EH (cell line): ENCODE measurements around the gene FCHSD1.

Experiments
- DNase-seq: peaks from one replicate; pipeline ENCODE4 v3.0.0-alpha.2; 2015; ENCODE audit warnings: low read depth

Gene FCHSD1

DNA sequence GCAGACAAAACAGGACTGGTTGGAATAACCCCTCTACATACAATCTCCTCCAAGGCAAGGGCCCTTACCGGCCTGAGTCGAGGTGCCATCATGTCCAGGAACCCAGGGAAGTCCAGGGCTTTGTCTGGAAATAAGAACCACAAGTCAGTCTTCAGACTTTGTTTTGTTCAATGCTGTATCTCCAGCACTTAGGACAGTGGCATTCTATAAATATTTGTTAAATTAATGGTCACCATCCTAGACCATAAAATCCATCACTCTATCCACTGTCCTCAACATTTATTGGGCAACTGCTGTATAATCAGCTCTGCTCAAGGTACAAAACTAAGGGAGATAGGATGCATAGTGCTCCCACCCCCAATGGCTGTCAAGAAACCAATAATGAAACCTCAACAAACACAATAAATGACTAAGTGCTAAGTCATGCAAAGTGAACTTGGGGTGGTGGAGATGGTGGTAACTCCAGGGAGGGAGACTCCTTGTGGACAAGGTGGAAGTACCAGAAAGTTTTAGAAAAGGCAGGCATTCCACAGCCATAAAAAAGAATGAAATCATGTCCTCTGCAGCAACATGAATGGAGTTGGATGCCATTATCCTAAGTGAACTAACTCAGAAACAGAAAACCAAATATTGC, 9.5 kb downstream of the FCHSD1 start:
- peak; percentile 79 for DNase-seq

DNA sequence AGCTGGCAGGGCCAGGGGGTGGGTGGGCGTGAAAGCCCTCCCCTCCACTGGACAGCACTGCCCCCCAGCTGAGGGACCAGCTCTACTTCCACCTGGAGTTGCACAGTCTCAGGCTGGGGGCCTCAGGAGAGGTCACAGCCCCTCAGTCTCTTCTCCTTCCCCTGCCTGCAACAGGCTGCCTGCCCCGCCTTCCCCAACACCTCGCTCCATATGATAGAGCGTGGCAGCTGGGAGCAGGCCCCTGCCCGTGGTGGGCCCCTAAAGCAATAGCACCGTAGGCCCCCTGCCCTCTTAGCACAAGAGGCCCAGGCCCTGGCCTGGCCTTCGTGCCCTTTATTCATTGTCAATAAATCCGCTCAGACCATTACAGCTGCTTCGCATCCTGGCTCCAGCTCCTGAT, 10.5 kb downstream of the FCHSD1 start:
- no peak for DNase-seq

DNA sequence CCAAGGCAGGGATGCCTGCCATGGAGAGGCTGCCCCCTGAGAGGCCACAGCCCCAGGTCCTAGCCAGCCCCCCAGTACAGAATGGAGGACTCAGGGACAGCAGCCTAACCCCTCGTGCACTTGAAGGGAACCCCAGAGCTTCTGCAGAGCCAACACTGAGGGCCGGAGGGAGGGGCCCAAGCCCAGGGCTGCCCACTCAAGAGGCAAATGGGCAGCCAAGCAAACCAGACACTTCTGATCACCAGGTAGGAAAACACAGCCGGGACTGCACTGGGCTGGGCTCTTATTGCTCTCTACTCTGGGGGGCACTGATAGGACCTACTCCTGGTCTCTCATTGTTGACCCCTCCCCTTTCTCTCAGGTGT, 11.2 kb downstream of the FCHSD1 start:
- DNase-seq: no peak

DNA sequence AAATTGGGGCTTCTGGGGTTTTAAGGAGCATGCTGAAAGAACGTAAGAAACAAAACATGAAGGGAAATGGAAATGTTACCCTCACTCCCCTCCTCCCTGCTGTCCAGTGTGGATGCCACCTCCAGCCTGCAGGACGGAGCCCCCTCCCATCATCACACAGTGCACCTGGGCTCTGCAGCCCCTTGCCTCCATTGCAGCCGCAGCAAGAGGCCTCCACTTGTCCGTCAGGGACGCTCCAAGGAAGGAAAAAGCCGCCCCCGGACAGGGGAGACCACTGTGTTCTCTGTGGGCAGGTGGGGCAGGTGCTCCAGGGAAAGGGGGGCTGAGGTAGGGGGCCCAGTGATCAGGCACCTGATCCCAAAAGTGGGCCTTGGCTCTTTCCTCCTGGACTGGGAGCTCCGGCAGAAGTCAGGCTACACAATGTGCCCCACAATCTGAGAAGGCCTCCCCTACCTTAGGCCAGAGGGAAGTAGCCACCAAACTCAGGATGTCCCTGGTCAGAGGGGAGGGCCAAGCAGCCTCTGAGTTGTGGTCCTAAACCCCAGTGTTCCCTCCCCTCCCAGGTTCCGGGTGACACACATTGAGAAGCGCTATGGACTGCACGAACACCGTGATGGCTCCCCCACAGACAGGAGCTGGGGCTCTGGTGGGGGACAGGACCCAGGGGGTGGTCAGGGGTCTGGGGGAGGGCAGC, 11.7 kb downstream of the FCHSD1 start:
- DNase-seq: no peak

DNA sequence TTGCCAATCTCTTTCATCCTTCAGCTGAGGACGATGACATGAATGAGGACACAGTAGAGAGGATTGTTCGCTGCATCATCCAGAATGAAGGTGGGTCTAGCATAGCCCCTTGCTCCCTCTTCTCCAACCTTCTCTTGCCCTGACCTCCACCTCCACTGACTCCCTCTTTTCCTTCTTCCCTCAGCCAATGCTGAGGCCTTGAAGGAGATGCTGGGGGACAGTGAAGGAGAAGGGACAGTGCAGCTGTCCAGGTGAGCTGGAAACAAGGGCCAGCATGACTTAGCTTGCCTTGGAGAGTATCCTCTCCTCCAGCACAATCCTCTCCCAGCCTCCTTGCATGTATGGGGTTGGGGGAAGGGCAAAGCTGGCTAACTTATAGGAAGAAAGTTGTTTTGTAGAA, 12.4 kb downstream of the FCHSD1 start:
- DNase-seq: no peak

DNA sequence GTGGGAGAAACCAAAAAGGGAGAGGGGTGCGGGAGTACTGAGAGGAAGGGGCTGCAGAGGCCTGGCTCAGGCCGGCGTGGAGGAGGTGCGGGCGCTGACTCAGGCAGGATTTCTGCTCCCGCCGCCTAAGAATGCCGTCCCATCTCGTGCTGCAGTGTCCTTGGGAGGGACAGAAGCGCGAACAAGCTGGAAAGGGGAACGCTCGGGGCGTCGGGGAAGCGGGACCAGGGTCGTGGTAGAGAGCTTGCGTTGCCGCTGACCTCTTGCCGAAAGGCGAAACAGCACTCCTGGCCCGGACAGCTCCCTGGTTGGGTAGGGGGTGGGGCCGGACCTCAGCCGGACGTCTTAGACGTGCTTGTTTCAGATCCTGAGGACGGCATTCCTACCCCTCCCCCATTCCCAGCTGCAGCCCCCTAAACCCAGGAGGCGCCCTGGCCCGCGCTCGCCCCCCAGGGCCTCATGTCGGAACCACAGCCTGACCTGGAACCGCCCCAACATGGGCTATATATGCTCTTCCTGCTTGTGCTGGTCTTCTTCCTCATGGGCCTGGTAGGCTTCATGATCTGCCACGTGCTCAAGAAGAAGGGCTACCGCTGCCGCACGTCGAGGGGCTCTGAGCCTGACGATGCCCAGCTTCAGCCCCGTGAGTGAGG, 13.3 kb downstream of the FCHSD1 start:
- peak; percentile 64 for DNase-seq

DNA sequence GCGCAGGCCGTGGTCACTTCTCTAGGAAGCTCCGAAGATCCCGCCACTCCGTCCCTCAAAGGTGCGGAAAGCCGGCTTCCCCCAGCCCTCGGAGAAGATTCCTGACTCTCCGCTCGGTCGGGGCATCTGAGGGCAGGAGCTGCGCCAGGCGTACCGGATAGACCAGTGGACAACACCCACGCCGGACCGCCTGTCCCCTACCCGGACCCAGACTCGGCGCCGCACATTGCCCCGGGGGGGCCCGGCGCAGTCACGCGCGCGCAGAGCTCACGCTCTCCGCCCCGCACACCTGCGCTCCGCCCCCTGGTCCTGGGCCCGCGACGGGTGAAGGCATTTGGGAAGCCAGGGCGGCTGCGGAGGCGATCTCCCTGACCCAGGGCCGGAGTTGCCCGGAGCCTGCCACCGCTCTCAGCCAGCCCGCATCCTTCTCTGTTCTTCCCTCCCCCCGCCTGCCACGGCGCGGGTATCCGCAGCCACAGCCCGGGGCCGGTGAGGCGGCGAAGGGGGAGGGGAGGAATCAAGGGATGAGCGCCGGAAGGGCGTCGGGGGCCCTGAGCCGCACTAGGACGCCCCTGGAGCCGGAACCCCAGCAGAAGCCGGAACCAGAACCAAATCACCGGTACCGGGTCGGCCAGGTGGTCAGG, 14.0 kb downstream of the FCHSD1 start:
- DNase-seq: no peak

DNA sequence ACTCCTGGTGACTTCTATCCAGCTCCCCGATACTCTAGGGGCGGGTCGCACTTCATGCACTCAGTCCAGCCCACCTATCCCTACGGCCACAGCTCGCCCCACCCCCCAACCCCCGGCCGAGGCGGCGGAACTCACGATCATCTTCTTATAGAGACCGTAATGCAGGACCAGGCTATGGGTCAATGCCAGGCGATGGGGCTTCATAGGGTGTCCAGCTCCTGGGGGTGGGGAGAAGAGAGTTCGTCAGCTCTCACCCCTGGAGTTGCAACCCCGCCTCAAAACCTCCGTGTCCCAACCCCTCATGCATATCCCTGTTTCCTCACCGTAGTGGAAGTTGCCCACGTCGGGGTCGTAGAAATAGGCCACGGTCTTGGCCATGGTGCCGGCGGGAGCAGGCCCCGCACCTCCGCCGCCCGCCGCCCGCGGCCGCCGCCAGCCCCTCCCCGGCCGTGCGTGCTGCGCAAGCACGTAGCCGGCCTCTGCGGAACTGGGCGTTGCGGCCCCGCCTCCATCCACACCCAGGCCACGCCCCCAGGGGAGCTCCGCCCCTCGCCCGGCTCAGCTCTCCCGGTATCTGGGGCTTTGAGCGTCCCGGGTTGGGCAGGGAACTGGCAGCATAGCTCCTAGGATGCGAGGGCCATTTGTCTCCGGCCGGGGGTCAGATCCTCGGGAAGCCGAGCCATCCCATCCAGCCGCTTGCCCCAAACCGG, 14.7 kb downstream of the FCHSD1 start, which contains the start of the genes HDAC3 and RELL2:
HDAC3 (minus strand) TSS at position 437 of the 710 bp plus-strand sequence; CDS start at position 378, 59 bp downstream.
RELL2 (plus strand) TSS at position 585 of the 710 bp plus-strand sequence. CDS start 1,229 bp downstream, outside the sequence.
- peak; percentile 90 for DNase-seq

DNA sequence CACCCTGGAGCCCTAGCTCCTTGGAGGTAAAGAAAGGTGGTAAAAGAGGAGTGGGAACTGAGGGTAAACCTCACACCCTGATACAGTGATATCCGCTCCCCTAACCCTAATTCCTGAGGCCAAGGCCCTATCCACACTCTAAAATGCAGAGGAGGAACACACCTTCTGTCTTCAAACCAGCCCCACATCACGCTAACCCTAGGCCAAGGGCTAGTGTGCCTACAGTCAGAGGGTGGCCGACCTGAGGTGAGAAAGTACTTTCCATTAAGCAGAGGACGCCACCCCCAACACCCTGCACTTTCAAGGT, 15.2 kb downstream of the FCHSD1 start:
- DNase-seq: no peak

DNA sequence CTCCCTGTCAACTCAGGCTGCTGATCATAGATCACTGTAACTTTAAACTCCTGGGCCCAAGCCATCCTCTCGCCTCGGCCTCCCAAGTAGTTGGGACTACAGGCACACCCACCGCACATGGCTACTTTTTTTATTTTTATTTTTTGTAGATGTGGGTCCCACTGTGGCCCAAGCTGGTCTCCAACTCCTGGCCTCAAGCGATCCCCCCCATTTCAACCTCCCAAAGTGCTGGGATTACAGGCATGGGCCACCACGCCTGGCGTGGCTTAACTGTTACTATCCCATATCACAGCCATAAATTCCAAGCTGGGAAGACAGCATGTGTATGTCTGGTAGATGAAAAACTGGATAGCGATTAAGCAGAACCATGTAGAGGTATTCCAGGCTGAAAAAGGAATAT, 15.6 kb downstream of the FCHSD1 start:
- DNase-seq: no peak

DNA sequence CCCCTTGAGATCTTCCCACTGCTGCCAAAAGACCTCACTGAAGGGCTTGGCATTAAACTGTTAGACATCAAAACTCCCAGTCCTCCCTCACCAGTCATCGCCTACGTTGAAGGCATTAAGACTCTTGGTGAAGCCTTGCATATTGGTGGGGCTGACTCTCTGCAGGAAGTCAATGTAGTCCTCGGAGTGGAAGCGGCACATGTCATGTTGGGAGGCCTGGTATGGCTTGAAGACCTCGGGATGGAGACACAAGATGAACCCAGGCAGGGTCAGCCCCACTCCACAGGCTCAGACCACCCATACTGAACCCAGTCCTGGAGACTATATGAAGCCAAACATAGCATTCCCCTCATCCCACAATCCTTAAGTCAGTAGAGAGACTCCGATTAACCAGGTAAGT, 16.5 kb downstream of the FCHSD1 start:
- no peak for DNase-seq

DNA sequence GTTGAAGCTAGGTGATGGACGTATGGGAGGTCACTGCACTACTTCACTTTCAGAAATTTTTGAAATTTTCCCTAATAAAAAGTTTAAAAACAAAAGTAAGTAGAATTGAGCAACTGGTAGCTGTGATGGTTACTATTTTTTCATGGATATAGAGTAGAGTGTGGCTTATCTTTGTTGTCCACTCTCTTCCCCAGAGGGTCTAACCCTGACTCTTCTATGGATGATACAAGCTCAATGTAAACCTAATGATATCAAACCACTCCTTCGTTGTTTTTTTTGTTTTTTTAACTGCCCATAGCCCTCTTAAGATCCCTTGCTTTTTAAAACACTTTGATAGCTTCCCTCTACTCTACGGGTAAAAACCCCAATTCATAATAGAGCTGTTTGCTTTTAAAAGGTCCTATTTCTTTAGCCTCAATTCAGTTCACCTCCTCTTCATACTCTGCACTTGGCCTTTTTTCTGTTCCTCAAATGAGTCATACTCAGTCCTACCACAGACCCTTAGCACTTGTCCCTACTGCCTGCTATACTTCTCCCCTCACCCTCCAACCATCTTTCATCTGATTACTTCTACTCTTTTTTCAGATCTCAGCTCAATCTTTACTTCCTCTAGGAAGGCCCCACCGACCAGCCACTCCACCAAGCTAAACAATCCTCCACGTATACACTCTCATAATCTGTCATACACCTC, 17.2 kb downstream of the FCHSD1 start:
- DNase-seq: no peak

DNA sequence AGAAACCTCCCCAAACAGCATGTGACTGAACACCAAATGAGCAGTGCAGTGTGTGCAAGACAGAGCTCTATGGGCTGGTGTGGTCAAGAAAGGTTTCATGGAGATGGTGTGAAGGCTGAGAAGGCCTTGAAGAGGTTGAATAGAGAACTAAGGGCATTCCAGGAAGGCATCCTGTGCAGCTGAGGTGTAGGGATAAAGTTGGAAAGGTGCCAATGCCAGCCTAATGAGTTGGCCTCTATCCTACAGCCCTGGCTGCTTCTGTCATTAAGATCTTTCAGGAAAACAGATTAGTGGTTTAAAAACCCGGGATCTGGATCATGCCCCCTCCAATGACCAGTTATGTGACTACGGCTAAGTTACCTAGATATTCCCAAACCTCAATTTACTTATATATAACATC, 18.6 kb downstream of the FCHSD1 start:
- DNase-seq: no peak

DNA sequence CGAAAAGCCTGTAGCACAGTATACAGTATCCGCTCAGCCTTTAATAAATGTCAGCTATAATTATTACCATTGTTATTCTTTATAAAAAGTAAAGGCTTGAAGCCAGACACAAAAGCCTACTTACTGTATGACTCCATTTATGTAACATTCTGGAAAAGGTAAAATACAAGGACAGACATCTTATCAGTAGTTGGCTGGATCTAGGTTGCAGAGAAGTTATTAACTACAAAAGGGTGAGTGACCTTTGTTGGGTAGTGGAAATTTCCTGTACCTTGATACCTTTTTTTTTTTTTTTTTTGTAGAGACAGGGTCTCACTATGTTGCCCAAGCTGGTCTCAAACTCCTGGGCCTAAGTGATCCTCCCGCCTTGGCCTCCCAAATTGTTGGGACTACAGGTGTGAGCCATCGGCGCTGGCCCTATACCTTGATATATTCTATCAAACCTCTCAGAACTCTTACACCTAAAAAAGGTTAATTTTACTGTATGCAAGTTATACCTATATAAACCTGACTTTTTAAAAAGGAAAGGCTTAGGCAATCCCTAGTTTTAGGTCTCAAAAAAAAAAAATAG, 20.6 kb downstream of the FCHSD1 start:
- no peak for DNase-seq

DNA sequence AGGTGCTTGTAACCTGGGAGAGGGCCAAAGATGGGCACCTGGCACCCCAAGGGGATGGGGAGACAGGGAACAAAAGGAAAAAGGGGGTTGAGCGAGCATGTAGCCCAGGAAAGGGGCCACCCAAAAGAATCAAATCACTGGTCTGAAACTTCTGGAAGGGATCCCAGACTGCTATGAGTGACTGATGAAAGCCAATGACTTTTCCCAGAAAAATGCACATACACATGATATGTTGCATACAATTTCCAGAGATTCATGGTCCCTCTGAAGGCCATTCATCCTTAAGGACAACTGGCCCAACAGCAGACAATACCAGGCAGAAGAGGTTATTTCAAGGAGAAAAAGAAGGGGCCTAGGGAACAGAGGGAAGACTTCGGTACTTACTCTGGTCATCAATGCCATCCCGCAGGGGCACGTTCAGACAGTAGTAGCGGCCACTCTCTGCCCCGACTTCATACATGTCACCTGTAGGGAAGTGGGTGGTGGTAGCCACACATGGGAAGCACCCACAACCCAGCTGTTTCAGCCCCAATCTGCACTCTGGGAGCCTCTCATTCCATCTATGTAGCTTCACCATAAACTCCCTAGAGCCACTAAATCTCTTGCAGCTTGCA, 22.9 kb downstream of the FCHSD1 start:
- DNase-seq: peak; percentile 54

DNA sequence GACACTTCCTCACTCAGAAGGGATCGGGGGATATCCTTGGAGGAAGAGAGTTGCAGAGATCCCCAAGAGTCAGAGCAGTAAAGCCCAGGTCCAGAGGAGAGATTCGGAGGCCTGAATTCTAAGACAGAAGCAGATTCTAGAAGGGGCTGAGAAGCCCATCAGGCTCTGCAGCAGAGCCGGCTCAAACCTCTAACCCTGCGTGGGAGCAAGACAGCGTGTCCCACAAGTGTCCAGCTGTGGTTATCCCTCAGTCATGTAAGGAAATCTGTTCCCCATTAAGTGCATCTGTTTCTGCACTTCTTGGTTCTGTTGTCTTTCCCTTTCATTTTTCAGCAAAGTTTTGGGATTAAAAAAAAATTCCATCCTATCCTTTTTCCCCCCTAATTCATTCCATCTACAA, 27.6 kb downstream of the FCHSD1 start:
- no peak for DNase-seq

DNA sequence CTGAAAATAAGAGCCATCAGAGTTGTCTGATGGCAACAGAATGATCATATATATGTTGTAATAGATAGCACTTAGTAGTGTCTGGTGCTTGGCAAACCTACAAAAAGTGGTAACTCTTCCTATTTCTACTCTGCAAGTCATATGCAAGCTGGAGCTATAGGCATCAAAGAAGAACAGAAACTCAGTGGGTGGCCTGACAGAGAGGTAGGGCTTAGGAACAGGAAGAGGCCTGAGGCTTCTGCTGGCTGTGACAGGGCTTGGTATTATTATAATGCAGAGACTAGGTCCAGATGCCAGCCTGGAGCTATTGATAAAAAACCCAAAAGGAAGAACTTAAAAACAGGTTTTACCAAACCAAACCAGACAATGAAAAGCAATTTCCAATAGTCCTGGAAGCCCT, 28.0 kb downstream of the FCHSD1 start:
- no peak for DNase-seq

DNA sequence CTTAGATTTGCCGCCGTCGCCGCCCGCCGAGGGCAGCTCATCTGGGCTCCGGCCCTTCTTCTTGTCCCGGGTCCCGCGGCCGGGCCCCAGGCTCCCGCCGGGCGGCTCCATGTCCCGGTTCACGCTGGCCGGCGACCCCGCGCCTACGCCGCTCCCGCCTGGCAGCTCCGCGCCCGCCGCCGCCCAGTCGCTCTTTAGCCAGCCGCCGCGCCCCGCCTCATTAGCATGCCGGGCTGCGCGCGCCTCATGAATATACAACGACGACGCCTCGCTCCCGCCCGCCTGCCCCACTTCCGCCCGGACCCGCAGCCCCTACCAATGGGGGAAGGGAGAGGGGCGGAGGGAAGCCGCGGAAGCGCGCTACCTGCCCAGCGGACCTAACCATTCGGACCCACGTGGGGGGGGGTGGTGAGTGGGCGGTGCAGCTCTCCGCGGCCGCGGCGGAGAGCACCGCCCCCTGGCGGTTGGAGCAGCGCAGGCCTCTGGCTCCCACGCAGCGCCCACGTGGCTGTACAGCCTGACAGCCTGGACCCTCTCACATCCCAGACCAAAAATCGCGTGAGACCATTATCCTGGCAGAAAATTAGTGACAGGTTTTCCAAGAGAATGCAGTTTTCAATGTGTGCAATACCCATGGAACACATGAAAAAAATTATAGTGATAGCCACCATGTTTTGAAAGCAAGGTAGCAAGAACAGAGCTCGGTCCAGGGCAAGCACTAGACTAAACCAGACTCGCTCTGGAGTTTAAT, 32.2 kb downstream of the FCHSD1 start, which contains the start of gene DIAPH1:
DIAPH1 (minus strand) TSS at position 197 of the 751 bp plus-strand sequence; CDS start at position 111, 86 bp downstream.
- peak; percentile 95 for DNase-seq

DNA sequence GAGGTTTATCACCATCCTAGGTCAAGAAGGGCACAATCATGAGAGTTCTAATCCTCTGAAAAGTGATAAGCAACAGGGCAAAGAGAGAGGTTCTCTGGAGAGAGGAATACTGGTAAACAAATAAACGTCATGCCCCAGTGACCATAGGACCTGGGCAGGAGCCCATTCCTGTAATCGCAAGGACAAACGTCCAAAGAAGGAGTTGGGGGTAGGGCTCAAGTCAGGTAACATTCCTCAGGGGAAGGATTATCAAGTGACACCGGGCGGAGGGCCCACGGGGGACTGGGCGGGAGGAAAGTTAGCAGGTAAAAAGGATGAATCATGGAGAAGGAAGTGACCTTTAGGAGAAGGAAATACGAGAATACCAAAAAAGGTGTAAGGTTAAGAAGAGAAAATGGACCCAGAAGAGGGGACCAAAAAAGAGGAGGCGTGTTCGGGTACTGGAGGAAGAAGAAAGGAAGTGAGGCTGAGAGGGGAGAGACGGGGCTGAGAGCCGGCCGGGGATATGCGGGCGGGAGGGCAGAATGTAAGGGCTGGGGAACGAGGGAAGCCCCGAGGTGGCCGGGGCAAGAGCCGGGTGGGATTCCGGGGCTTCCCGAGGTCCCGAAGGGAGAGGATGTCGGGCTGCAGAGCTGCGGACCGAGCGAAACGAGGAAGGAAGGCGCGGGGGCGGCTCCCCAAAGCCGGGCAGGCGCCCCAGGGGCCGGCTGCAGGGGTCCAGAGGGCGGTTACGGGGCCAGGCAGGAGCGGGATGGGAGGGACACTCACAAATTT, 33.0 kb downstream of the FCHSD1 start:
- DNase-seq: peak; percentile 53
